ENCODE measurements around the gene PRR20A. TPM values are rescaled to one million over a fixed set of nuclear protein-coding genes. Genes with fewer than 3 reads are reported as not detected.

PRR20A gene
- total RNA-seq (ENCODE audit: low replicate concordance), result not detected in 2 replicates

DNA sequence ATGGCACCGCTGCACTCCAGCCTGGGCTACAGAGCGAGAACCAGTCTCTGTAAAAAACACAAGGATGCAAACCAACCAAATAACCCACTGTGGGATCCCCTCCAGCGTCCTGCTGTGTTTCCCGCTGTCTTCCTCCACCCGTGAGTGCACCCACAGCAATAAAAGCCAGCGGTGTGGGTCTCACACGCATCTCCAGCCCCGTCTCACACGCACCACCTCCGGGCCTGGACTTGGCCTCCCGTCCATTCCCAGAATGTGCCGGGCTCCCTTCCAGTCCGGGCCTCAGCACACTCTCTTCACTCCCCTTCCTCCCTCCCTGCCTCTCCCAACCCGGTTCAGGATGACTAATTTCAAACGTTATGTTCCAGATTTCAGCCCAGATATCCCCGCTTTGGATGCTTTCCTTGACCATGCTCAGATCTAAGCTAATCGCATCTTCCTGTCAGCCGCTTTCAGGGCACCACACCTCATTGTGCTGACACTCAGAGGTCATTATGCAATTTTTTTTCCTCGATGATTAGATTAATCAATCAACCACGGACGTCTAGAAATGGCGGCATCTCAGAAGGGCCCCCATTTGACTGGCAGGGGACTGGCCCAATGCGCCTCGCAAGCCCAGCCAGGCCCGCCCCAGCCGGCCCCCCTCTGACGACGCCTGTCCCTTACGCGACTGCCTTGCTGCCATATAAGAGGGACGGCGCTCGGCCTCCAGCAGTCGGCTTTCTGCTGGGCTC, at the start of gene PRR20A:
PRR20A (plus strand) TSS at position 684 of the 734 bp plus-strand sequence. CDS start 387 bp downstream, outside the sequence.

DNA sequence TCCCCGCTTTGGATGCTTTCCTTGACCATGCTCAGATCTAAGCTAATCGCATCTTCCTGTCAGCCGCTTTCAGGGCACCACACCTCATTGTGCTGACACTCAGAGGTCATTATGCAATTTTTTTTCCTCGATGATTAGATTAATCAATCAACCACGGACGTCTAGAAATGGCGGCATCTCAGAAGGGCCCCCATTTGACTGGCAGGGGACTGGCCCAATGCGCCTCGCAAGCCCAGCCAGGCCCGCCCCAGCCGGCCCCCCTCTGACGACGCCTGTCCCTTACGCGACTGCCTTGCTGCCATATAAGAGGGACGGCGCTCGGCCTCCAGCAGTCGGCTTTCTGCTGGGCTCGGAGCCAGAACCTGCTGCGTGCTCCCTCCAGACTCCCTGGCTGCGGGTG, 6.5 kb downstream of the PRR20A start, which contains the start of gene PRR20B:
PRR20B (plus strand) TSS at position 301 of the 400 bp plus-strand sequence. CDS start 387 bp downstream, outside the sequence.

DNA sequence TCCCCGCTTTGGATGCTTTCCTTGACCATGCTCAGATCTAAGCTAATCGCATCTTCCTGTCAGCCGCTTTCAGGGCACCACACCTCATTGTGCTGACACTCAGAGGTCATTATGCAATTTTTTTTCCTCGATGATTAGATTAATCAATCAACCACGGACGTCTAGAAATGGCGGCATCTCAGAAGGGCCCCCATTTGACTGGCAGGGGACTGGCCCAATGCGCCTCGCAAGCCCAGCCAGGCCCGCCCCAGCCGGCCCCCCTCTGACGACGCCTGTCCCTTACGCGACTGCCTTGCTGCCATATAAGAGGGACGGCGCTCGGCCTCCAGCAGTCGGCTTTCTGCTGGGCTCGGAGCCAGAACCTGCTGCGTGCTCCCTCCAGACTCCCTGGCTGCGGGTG, 13.0 kb downstream of the PRR20A start, which contains the start of gene PRR20C:
PRR20C (plus strand) TSS at position 301 of the 400 bp plus-strand sequence. CDS start 387 bp downstream, outside the sequence.

DNA sequence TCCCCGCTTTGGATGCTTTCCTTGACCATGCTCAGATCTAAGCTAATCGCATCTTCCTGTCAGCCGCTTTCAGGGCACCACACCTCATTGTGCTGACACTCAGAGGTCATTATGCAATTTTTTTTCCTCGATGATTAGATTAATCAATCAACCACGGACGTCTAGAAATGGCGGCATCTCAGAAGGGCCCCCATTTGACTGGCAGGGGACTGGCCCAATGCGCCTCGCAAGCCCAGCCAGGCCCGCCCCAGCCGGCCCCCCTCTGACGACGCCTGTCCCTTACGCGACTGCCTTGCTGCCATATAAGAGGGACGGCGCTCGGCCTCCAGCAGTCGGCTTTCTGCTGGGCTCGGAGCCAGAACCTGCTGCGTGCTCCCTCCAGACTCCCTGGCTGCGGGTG, 19.6 kb downstream of the PRR20A start, which contains the start of gene PRR20D:
PRR20D (plus strand) TSS at position 301 of the 400 bp plus-strand sequence. CDS start 387 bp downstream, outside the sequence.

DNA sequence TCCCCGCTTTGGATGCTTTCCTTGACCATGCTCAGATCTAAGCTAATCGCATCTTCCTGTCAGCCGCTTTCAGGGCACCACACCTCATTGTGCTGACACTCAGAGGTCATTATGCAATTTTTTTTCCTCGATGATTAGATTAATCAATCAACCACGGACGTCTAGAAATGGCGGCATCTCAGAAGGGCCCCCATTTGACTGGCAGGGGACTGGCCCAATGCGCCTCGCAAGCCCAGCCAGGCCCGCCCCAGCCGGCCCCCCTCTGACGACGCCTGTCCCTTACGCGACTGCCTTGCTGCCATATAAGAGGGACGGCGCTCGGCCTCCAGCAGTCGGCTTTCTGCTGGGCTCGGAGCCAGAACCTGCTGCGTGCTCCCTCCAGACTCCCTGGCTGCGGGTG, 26.2 kb downstream of the PRR20A start, which contains the start of gene PRR20E:
PRR20E (plus strand) TSS at position 301 of the 400 bp plus-strand sequence. CDS start 387 bp downstream, outside the sequence.

Other genes starting within 250 kb of the PRR20A start
- not detected in 2 replicates for gene PRR20B, start 6.6 kb downstream of the PRR20A start, total RNA-seq (ENCODE audit: low replicate concordance)
- not detected in 2 replicates for gene PRR20C, start 13.1 kb downstream of the PRR20A start, total RNA-seq (ENCODE audit: low replicate concordance)
- gene PRR20D, start 19.7 kb downstream of the PRR20A start, total RNA-seq (ENCODE audit: low replicate concordance), result not detected in 2 replicates
- gene PRR20E, start 26.3 kb downstream of the PRR20A start, total RNA-seq (ENCODE audit: low replicate concordance), result not detected in 2 replicates